Measurements from ENCODE around the gene GLYAT.

DNA sequence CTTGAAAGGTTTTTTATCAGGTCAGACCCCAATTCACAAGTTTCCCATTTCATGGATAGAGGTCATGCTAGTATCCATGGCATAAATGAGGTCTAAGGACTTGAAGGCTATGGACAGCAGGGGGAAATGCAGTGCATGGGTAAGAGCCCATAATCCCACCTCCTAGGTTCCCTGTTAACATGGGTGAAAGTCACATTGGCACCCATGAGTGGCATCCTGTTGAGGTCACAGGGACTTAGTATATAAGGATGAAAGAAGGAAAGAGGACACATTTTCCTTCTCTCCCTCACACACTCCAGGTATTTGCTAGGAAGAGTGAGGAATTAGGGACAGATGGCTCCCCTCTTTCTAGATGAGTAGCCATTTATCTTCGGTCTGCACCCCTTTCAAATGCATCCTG is 9.4 kb upstream of the GLYAT start:
- TF ChIP-seq, protein P1, sequence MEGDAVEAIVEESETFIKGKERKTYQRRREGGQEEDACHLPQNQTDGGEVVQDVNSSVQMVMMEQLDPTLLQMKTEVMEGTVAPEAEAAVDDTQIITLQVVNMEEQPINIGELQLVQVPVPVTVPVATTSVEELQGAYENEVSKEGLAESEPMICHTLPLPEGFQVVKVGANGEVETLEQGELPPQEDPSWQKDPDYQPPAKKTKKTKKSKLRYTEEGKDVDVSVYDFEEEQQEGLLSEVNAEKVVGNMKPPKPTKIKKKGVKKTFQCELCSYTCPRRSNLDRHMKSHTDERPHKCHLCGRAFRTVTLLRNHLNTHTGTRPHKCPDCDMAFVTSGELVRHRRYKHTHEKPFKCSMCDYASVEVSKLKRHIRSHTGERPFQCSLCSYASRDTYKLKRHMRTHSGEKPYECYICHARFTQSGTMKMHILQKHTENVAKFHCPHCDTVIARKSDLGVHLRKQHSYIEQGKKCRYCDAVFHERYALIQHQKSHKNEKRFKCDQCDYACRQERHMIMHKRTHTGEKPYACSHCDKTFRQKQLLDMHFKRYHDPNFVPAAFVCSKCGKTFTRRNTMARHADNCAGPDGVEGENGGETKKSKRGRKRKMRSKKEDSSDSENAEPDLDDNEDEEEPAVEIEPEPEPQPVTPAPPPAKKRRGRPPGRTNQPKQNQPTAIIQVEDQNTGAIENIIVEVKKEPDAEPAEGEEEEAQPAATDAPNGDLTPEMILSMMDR (conservative IDR thresholded peaks at IDR 0.05; ENCODE audit: low read depth, low read length) = no peak
- TF ChIP-seq EZH2 (IDR thresholded peaks at IDR 0.05; ENCODE audit: borderline replicate concordance, low read depth, low read length, poor library complexity, severe bottlenecking) = no peak

Data from A673 (cell line).